ENCODE measurements around the gene MBP. TPM values are rescaled to one million over a fixed set of nuclear protein-coding genes. Genes with fewer than 3 reads are reported as not detected.
A peak's percentile ranks its signal among the peaks of the same experiment; 100 is the strongest.

MBP gene
- total and polyA plus RNA-seq, 2 experiments from 2014 or later = 18.4 to 22.9 TPM

GRCh38 chr18:77090546-77091174, 41.9 kb downstream of the MBP start:
- no peaks in the 10 kb centered on the region for H3K9me3 Mint-ChIP-seq
- ATAC-seq (no peak), DNase-seq (ENCODE audit: low spot score) (no peak)
- Histone ChIP-seq H3F3A (replicated peaks; ENCODE audit: low read depth) (no peaks in the 10 kb centered on the region), H3K4me3 (no peak overlapping the region), H2AFZ (no peak overlapping the region), H3K9me2 (ENCODE audit: insufficient read depth) (no peaks in the 10 kb centered on the region), H3K36me3 (ENCODE audit: insufficient read depth) (no peaks in the 10 kb centered on the region), H3K27me3 (ENCODE audit: insufficient read depth) (peaks cover 15% of the 10 kb centered on the region), H3K4me1 (ENCODE audit: insufficient read depth) (peaks cover 24% of the 10 kb centered on the region), H4K20me1 (replicated peaks; ENCODE audit: insufficient read depth) (no peaks in the 10 kb centered on the region; the same call in 1 of the 2 replicates), H3K4me2 (no peak overlapping the region), H3K27ac (ENCODE audit: low read depth) (no peak overlapping the region), H3K79me2 (replicated peaks; ENCODE audit: insufficient read depth) (no peaks in the 10 kb centered on the region)
- TF ChIP-seq CREB1 (CRISPR knock-in tag; IDR thresholded peaks at IDR 0.05; ENCODE audit: low read depth) (no peak), EZH2 (IDR thresholded peaks at IDR 0.05; ENCODE audit: low read depth, unreplicated experiment) (no peak)
- H3K4me3 Mint-ChIP-seq = no peak overlapping the region
- no peaks in the 10 kb centered on the region; the same call in 2 of the 3 replicates for H3K36me3 Mint-ChIP-seq (ENCODE audit: low read depth)
- peaks cover 39% of the 10 kb centered on the region for H3K27me3 Mint-ChIP-seq (ENCODE audit: insufficient read depth, low read depth, poor library complexity)
- peak overlapping the region; percentile 25 for H3K27ac Mint-ChIP-seq
- peaks cover 47% of the 10 kb centered on the region for H3K4me1 Mint-ChIP-seq

- no peaks in the 10 kb centered on the region for H3K36me3 ChIP-seq (ENCODE audit: insufficient read depth)
- H3K4me2 ChIP-seq = peak overlapping the region; percentile 29; the same call in 1 of the 2 replicates
- peaks cover 40% of the 10 kb centered on the region for H3K4me1 Mint-ChIP-seq
These were observed 42.8 kb downstream of the MBP start for GRCh38 chr18:77089723-77090285.

More at GRCh38 chr18:77089723-77090285, 42.8 kb downstream of the MBP start:
- no peak for ATAC-seq
- DNase-seq (ENCODE audit: low spot score) = no peak
- H4K20me1 ChIP-seq (replicated peaks; ENCODE audit: insufficient read depth) = no peaks in the 10 kb centered on the region; the same call in 1 of the 2 replicates
- no peaks in the 10 kb centered on the region for H3K9me2 ChIP-seq (ENCODE audit: insufficient read depth)
- H3K79me2 ChIP-seq (replicated peaks; ENCODE audit: insufficient read depth) = no peaks in the 10 kb centered on the region
- TF ChIP-seq, protein P1, sequence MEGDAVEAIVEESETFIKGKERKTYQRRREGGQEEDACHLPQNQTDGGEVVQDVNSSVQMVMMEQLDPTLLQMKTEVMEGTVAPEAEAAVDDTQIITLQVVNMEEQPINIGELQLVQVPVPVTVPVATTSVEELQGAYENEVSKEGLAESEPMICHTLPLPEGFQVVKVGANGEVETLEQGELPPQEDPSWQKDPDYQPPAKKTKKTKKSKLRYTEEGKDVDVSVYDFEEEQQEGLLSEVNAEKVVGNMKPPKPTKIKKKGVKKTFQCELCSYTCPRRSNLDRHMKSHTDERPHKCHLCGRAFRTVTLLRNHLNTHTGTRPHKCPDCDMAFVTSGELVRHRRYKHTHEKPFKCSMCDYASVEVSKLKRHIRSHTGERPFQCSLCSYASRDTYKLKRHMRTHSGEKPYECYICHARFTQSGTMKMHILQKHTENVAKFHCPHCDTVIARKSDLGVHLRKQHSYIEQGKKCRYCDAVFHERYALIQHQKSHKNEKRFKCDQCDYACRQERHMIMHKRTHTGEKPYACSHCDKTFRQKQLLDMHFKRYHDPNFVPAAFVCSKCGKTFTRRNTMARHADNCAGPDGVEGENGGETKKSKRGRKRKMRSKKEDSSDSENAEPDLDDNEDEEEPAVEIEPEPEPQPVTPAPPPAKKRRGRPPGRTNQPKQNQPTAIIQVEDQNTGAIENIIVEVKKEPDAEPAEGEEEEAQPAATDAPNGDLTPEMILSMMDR (conservative IDR thresholded peaks at IDR 0.05; ENCODE audit: low read depth in 2 of 2) = no peak
- TF ChIP-seq ZNF114 (CRISPR knock-in tag; IDR thresholded peaks at IDR 0.05) (no peak), NANOG (IDR thresholded peaks at IDR 0.05; ENCODE audit: borderline replicate concordance) (no peak), POLR2AphosphoS5 (IDR thresholded peaks at IDR 0.05; ENCODE audit: low read depth) (no peak), EZH2phosphoT487 (IDR thresholded peaks at IDR 0.05; ENCODE audit: unreplicated experiment) (no peak), EZH2 (IDR thresholded peaks at IDR 0.05; ENCODE audit: low read depth, unreplicated experiment) (no peak), JUNB (IDR thresholded peaks at IDR 0.05; ENCODE audit: unreplicated experiment) (no peak), ZNF462 (CRISPR knock-in tag; IDR thresholded peaks at IDR 0.05) (no peak), ETS1 (IDR thresholded peaks at IDR 0.05) (no peak)
- H3K4me3 Mint-ChIP-seq = no peak overlapping the region
- H3K36me3 Mint-ChIP-seq (ENCODE audit: low read depth) = no peaks in the 10 kb centered on the region; the same call in 2 of the 3 replicates
- H2AFZ ChIP-seq = no peak overlapping the region
- no peaks in the 10 kb centered on the region for H3F3A ChIP-seq (replicated peaks; ENCODE audit: low read depth)
- H3K27me3 ChIP-seq (ENCODE audit: insufficient read depth) = peaks cover 15% of the 10 kb centered on the region
- H3K9me3 Mint-ChIP-seq = no peaks in the 10 kb centered on the region
- peak overlapping the region; percentile 35; the same call in 1 of the 2 replicates for H3K27ac Mint-ChIP-seq
- H3K4me3 ChIP-seq = no peak overlapping the region
- H3K27me3 Mint-ChIP-seq (ENCODE audit: insufficient read depth, low read depth, poor library complexity) = peaks cover 41% of the 10 kb centered on the region
- H3K27ac ChIP-seq (ENCODE audit: low read depth) = peak overlapping the region; percentile 56; the same call in 1 of the 2 replicates
- peaks cover 22% of the 10 kb centered on the region for H3K4me1 ChIP-seq (ENCODE audit: insufficient read depth)

All from GM23338 (cell line).